ENCODE measurements around the gene USP48. TPM values are rescaled to one million over a fixed set of nuclear protein-coding genes. Genes with fewer than 3 reads are reported as not detected.

Gene USP48
- total and polyA plus RNA-seq, 2 of the 13 experiments (the other 11 are each of a cell fraction or from before 2014, with no cell fraction given) = 30.4 to 30.7 TPM

DNA sequence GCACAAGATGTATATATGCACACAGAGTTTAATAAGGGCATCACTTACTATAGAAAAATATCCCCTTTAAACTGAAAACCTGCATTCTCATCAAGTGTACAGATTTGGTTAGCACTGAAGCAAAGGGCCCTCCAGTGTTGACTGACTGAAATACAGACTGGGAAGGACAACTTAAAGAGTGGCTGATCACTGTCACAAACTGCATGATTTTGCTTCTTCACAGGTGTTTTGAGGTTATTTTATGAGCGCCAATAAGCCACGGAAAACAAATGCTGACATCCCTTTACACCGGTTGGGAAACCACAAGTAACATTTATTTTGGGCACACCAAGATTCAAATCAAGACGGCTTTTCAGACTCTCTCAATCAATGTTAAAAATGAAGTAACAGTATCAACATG is 82.9 kb downstream of the USP48 start (continued):
- TF ChIP-seq, protein P1, sequence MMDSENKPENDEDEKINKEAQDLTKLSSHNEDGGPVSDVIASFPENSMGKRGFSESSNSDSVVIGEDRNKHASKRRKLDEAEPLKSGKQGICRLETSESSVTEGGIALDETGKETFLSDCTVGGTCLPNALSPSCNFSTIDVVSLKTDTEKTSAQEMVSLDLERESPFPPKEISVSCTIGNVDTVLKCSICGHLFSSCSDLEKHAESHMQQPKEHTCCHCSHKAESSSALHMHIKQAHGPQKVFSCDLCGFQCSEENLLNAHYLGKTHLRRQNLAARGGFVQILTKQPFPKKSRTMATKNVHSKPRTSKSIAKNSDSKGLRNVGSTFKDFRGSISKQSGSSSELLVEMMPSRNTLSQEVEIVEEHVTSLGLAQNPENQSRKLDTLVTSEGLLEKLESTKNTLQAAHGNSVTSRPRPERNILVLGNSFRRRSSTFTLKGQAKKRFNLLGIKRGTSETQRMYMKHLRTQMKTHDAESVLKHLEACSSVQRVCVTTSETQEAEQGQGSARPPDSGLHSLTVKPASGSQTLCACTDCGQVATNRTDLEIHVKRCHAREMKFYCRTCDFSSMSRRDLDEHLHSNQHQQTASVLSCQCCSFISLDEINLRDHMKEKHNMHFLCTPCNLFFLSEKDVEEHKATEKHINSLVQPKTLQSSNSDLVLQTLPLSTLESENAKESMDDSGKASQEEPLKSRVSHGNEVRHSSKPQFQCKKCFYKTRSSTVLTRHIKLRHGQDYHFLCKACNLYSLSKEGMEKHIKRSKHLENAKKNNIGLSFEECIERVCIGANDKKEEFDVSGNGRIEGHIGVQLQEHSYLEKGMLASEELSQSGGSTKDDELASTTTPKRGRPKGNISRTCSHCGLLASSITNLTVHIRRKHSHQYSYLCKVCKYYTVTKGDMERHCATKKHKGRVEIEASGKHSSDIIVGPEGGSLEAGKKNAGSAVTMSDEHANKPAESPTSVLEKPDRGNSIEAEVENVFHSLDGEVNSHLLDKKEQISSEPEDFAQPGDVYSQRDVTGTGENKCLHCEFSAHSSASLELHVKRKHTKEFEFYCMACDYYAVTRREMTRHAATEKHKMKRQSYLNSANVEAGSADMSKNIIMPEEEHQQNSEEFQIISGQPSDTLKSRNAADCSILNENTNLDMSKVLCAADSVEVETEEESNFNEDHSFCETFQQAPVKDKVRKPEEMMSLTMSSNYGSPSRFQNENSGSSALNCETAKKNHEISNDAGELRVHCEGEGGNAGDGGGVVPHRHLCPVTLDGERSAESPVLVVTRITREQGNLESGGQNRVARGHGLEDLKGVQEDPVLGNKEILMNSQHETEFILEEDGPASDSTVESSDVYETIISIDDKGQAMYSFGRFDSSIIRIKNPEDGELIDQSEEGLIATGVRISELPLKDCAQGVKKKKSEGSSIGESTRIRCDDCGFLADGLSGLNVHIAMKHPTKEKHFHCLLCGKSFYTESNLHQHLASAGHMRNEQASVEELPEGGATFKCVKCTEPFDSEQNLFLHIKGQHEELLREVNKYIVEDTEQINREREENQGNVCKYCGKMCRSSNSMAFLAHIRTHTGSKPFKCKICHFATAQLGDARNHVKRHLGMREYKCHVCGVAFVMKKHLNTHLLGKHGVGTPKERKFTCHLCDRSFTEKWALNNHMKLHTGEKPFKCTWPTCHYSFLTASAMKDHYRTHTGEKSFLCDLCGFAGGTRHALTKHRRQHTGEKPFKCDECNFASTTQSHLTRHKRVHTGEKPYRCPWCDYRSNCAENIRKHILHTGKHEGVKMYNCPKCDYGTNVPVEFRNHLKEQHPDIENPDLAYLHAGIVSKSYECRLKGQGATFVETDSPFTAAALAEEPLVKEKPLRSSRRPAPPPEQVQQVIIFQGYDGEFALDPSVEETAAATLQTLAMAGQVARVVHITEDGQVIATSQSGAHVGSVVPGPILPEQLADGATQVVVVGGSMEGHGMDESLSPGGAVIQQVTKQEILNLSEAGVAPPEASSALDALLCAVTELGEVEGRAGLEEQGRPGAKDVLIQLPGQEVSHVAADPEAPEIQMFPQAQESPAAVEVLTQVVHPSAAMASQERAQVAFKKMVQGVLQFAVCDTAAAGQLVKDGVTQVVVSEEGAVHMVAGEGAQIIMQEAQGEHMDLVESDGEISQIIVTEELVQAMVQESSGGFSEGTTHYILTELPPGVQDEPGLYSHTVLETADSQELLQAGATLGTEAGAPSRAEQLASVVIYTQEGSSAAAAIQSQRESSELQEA (CRISPR knock-in tag; IDR thresholded peaks at IDR 0.05; ENCODE audit: not compliant biosample characterization) = no peak
- no peak for TF ChIP-seq EED (CRISPR knock-in tag; IDR thresholded peaks at IDR 0.05)
- no peak for TF ChIP-seq ZNF761 (CRISPR knock-in tag; conservative IDR thresholded peaks at IDR 0.05)
- TF ChIP-seq SSRP1 (CRISPR knock-in tag; IDR thresholded peaks at IDR 0.05) = no peak
- TF ChIP-seq RCOR2 (CRISPR knock-in tag; IDR thresholded peaks at IDR 0.05) = no peak
- TF ChIP-seq MIER2 (CRISPR knock-in tag; IDR thresholded peaks at IDR 0.05) = no peak

DNA sequence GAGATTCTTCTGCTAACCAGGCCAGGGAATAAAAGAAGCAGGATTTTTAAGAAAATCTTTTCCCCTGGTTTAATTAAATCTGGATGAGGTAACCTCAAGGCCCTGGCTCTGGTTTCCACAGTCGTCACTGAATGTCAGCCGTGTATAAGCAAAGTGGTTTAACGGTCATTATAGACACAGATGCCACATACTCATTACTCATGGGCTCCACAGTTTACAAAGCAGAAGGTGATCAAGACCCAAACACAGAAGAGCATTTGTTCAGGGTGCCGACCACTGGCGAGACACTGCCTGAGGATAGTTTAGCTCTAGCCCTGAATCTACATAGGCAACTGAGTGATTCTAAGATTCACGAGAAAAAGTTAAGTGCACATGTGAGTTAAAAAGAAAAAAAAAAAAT is 86.0 kb downstream of the USP48 start:
- intact Hi-C loops (cut with micrococcal nuclease; ENCODE audit: unreplicated experiment) (no loop called here), in situ Hi-C loops (cut with HindIII; ENCODE audit: extremely low pct_ligation_motif_present, low pct_unique_long_range_greater_than_20kb) (no loop called here)
- no TSS peak for BruUV-seq (replicated peaks)
- Histone ChIP-seq H3K4me1 (ENCODE audit: insufficient read depth, low read length) (peaks cover 5% of the 10 kb centered on the region; the same call in 1 of the 2 replicates), H3K4me2 (ENCODE audit: low read depth, low read length) (no peak overlapping the region), H3K79me2 (ENCODE audit: insufficient read depth, low read length) (no peaks in the 10 kb centered on the region), H3K4me3 (replicated peaks in 1 of 3; ENCODE audit: insufficient read depth in 1 of 3, low read depth in 2 of 3, low read length in 3 of 3) (no peak overlapping the region), H3K9me3 (ENCODE audit: low read length) (no peaks in the 10 kb centered on the region), H2AFZ (ENCODE audit: low read length) (no peak overlapping the region), H3K36me3 (replicated peaks in 1 of 2; ENCODE audit: control insufficient read depth in 1 of 2, insufficient read depth in 2 of 2, low read length in 2 of 2) (peaks cover 16 to 54% of the 10 kb centered on the region in 2 experiments; a peak in 4 of 5 replicates), H3K9ac (ENCODE audit: insufficient read depth, low read depth, low read length) (no peak overlapping the region), H4K20me1 (ENCODE audit: insufficient read depth, low read length) (no peaks in the 10 kb centered on the region), H3K27me3 (ENCODE audit: control insufficient read depth in 1 of 2, insufficient read depth in 2 of 2, low read length in 2 of 2) (no peaks in the 10 kb centered on the region), H3K27ac (ENCODE audit: extremely low read length, insufficient read depth, low read length) (no peak overlapping the region)
- POLR2A ChIA-PET = no interaction called here
- 98% methylated on average over 6 of the region's 6 CpGs for WGBS (ENCODE audit: low lambda C conversion rate)
- CTCF ChIA-PET (ENCODE audit: low intra/inter-chr PET ratio, low total read pairs) = no interaction called here
- ATAC-seq (no peak), FAIRE-seq (no peak), DNase-seq (ENCODE audit: low spot score) (no peak)
- TF ChIP-seq ZNF460 (CRISPR knock-in tag; IDR thresholded peaks at IDR 0.05; ENCODE audit: borderline replicate concordance) (no peak), EEA1 (CRISPR knock-in tag; IDR thresholded peaks at IDR 0.05; ENCODE audit: borderline replicate concordance) (no peak), ZNF841 (CRISPR knock-in tag; IDR thresholded peaks at IDR 0.05; ENCODE audit: borderline replicate concordance) (no peak), ZNF724P (CRISPR knock-in tag; IDR thresholded peaks at IDR 0.05; ENCODE audit: borderline replicate concordance) (no peak), SIX1 (CRISPR knock-in tag; IDR thresholded peaks at IDR 0.05; ENCODE audit: borderline replicate concordance) (no peak), ETV6 (CRISPR knock-in tag; conservative IDR thresholded peaks at IDR 0.05) (no peak), PTBP1 (IDR thresholded peaks at IDR 0.05; ENCODE audit: low read depth, low read length, poor library complexity, severe bottlenecking) (no peak), NFIB (CRISPR knock-in tag; IDR thresholded peaks at IDR 0.05; ENCODE audit: borderline replicate concordance) (no peak)
- TF ChIP-seq, protein P2, sequence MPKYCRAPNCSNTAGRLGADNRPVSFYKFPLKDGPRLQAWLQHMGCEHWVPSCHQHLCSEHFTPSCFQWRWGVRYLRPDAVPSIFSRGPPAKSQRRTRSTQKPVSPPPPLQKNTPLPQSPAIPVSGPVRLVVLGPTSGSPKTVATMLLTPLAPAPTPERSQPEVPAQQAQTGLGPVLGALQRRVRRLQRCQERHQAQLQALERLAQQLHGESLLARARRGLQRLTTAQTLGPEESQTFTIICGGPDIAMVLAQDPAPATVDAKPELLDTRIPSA (CRISPR knock-in tag; IDR thresholded peaks at IDR 0.05; ENCODE audit: borderline replicate concordance) = no peak
- TF ChIP-seq, protein P3, sequence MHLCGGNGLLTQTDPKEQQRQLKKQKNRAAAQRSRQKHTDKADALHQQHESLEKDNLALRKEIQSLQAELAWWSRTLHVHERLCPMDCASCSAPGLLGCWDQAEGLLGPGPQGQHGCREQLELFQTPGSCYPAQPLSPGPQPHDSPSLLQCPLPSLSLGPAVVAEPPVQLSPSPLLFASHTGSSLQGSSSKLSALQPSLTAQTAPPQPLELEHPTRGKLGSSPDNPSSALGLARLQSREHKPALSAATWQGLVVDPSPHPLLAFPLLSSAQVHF (CRISPR knock-in tag; IDR thresholded peaks at IDR 0.05) = no peak
